ENCODE measurements around the gene CACNA2D4. TPM values are rescaled to one million over a fixed set of nuclear protein-coding genes. Genes with fewer than 3 reads are reported as not detected.

CACNA2D4 gene
- total RNA-seq, 1 experiment from 2014 or later, result 1.7 TPM

DNA sequence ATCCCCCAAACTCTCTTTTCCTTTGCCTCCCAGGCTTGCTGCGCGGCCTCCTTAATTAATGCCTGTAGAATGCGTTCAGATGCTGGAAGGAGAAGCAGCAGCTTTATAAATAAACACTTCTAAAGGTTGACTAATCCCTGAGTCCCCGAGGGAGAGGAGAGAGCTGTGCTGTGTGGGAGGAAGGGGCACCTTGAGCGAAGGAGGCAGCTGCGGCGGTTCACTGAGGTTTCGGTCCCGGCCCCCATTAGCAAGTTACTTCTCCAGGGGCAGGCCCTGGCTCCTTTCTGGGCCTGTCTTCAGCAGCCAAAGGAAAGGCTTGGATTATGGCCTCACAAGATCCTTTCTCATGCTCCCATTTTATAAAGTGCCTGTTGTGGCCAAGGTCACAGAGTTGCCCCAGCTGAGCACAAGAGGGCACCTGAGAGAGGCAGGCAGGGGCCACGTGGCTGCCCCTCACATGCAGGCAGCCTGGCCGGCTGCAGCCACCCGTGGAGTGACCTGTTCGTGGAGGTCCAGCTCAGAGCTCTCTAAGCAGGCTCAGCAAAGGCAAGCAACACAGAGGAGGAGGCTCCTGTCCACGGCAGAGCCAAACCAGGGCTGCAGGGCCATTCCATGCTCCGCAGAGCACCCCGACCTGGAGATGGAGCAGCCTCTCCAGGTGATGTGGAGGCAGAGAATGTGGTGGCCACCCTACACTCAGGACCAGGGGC is 15.0 kb upstream of the CACNA2D4 start:
- DNase-seq (ENCODE audit: low read depth, low spot score), result no peak
- ChIA-PET CTCF (no interaction called here), POLR2A (no interaction called here), RAD21 (ENCODE audit: low non-redundant PET in 1 of 2, low total read pairs in 2 of 2, uncharacterized antibody in 2 of 2, unreplicated experiment in 2 of 2) (no interaction called here)
- Histone ChIP-seq H3K36me3 (ENCODE audit: control insufficient read depth in 1 of 2, insufficient read depth in 2 of 2, low read length in 2 of 2) (no peaks in the 10 kb centered on the region), H4K20me1 (ENCODE audit: insufficient read depth) (no peaks in the 10 kb centered on the region), H3K79me2 (ENCODE audit: insufficient read depth, low read length) (no peaks in the 10 kb centered on the region), H3K4me2 (ENCODE audit: low read length) (no peak overlapping the region), H2AFZ (ENCODE audit: low read depth, low read length, poor library complexity, severe bottlenecking) (no peak overlapping the region), H3K9ac (ENCODE audit: low read length) (no peak overlapping the region), H3K9me3 (ENCODE audit: control insufficient read depth in 1 of 2, insufficient read depth in 1 of 2, low read depth in 1 of 2, low read length in 2 of 2) (no peaks in the 10 kb centered on the region), H3K4me1 (ENCODE audit: control insufficient read depth in 1 of 2, insufficient read depth in 2 of 2, low read length in 2 of 2) (no peaks in the 10 kb centered on the region), H3K4me3 (replicated peaks in 1 of 2; ENCODE audit: low read depth in 1 of 2, low read length in 2 of 2) (no peak overlapping the region), H3K9me2 (ENCODE audit: insufficient read depth) (no peaks in the 10 kb centered on the region), H3K27ac (ENCODE audit: low read depth, low read length) (no peak overlapping the region), H3K27me3 (ENCODE audit: insufficient read depth, low read length) (no peaks in the 10 kb centered on the region)
- intact Hi-C loops (cut with micrococcal nuclease), result no loop called here
- no TSS peak for BruUV-seq (replicated peaks)
- TF ChIP-seq, protein P1, sequence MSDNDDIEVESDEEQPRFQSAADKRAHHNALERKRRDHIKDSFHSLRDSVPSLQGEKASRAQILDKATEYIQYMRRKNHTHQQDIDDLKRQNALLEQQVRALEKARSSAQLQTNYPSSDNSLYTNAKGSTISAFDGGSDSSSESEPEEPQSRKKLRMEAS (IDR thresholded peaks at IDR 0.05), result no peak
- no peak for TF ChIP-seq JUND (IDR thresholded peaks at IDR 0.05)
- TF ChIP-seq POLR2AphosphoS5 (IDR thresholded peaks at IDR 0.05; ENCODE audit: low read depth, low read length), result no peak
- TF ChIP-seq, protein P2, sequence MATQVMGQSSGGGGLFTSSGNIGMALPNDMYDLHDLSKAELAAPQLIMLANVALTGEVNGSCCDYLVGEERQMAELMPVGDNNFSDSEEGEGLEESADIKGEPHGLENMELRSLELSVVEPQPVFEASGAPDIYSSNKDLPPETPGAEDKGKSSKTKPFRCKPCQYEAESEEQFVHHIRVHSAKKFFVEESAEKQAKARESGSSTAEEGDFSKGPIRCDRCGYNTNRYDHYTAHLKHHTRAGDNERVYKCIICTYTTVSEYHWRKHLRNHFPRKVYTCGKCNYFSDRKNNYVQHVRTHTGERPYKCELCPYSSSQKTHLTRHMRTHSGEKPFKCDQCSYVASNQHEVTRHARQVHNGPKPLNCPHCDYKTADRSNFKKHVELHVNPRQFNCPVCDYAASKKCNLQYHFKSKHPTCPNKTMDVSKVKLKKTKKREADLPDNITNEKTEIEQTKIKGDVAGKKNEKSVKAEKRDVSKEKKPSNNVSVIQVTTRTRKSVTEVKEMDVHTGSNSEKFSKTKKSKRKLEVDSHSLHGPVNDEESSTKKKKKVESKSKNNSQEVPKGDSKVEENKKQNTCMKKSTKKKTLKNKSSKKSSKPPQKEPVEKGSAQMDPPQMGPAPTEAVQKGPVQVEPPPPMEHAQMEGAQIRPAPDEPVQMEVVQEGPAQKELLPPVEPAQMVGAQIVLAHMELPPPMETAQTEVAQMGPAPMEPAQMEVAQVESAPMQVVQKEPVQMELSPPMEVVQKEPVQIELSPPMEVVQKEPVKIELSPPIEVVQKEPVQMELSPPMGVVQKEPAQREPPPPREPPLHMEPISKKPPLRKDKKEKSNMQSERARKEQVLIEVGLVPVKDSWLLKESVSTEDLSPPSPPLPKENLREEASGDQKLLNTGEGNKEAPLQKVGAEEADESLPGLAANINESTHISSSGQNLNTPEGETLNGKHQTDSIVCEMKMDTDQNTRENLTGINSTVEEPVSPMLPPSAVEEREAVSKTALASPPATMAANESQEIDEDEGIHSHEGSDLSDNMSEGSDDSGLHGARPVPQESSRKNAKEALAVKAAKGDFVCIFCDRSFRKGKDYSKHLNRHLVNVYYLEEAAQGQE (IDR thresholded peaks at IDR 0.05; ENCODE audit: low read depth), result no peak
- TF ChIP-seq YY1 (IDR thresholded peaks at IDR 0.05; ENCODE audit: extremely low read depth, insufficient replicate concordance, low read depth, low read length), result no peak
- TF ChIP-seq EGR1 (IDR thresholded peaks at IDR 0.05; ENCODE audit: low read depth), result no peak
- ATAC-seq, result no peak
